SK-N-MC (cell line): ENCODE data around the gene SWAP70.
"Not testable (repeated sequence)": the region's sequence is repeated elsewhere in the genome, so short reads cannot be mapped to it uniquely, and the experiment has no call there.

ENCODE experiments used
- DNase-seq: peaks from one replicate; pipeline ENCODE4 v3.0.0-alpha.2; 2011; ENCODE audit warnings: low read depth, low spot score
- H3K27ac ChIP-seq: fragments of 200-600 bp; sonication (generic); 2 replicates; pipeline ENCODE4 v1.5.1; 2016; ENCODE audit warnings: mixed run types
- H3K36me3 ChIP-seq: fragments of 200-600 bp; sonication (generic); 2 replicates; pipeline ENCODE4 v1.6.1; 2017; ENCODE audit warnings: antibody characterized with exemption, low read length, mixed read lengths; ENCODE audit not compliant: insufficient read depth
- H3K4me3 ChIP-seq: fragments of 200-600 bp; sonication (generic); 2 replicates; pipeline ENCODE4 v1.5.1; 2016
- H3K9ac ChIP-seq: fragments of 200-600 bp; sonication (generic); 2 replicates; pipeline ENCODE4 v1.8.0; 2017; ENCODE audit warnings: mixed run types, mixed read lengths; ENCODE audit not compliant: insufficient read length
- H3K9me3 ChIP-seq: fragments of 200-600 bp; sonication (generic); 2 replicates; pipeline ENCODE4 v1.6.1; 2017; ENCODE audit warnings: low read depth, mild to moderate bottlenecking, antibody characterized with exemption, low read length, moderate library complexity, mixed read lengths
- EZH2 ChIP-seq: fragments of 200-600 bp; sonication (generic); IDR thresholded peaks from one replicate; pipeline ENCODE4 v1.6.1; 2017; ENCODE audit warnings: antibody characterized with exemption
- FOXP2 ChIP-seq: optimal IDR thresholded peaks from 2 replicates; pipeline ENCODE3; 2011; ENCODE audit warnings: mild to moderate bottlenecking, moderate library complexity; ENCODE audit not compliant: insufficient read depth; ENCODE audit errors: extremely low read length, control extremely low read depth
- POLR2AphosphoS5 ChIP-seq: IDR thresholded peaks from 2 replicates; pipeline ENCODE4 v1.6.1; 2012; ENCODE audit warnings: mild to moderate bottlenecking, low read depth, low read length, borderline replicate concordance

SWAP70 gene

GRCh38 chr11:9704620-9705019, 40.7 kb downstream of the SWAP70 start:
- no peaks in the 10 kb centered on the region for H3K36me3 ChIP-seq
- TF ChIP-seq FOXP2 (no peak), POLR2AphosphoS5 (no peak), EZH2 (no peak)
- DNase-seq = no peak

GRCh38 chr11:9705361-9705760, 41.5 kb downstream of the SWAP70 start:
- H3K9ac ChIP-seq, DNase-seq, H3K27ac ChIP-seq, H3K9me3 ChIP-seq, H3K36me3 ChIP-seq, H3K4me3 ChIP-seq: not testable (repeated sequence)

More at GRCh38 chr11:9704620-9705019, 40.7 kb downstream of the SWAP70 start:
- no peak overlapping the region for H3K27ac ChIP-seq
- no peak overlapping the region for H3K4me3 ChIP-seq
- no peaks in the 10 kb centered on the region for H3K9me3 ChIP-seq
- no peak overlapping the region for H3K9ac ChIP-seq

- no peak overlapping the region for H3K27ac ChIP-seq
Measured at GRCh38 chr11:9708544-9708943, 44.7 kb downstream of the SWAP70 start.

GRCh38 chr11:9710223-9710622, 46.3 kb downstream of the SWAP70 start:
- no peak for DNase-seq
- TF ChIP-seq POLR2AphosphoS5 (no peak), FOXP2 (no peak), EZH2 (no peak)
- no peaks in the 10 kb centered on the region for H3K9me3 ChIP-seq
- no peak overlapping the region for H3K27ac ChIP-seq
- H3K9ac ChIP-seq = no peak overlapping the region
- no peaks in the 10 kb centered on the region; the same call in 1 of the 2 replicates for H3K36me3 ChIP-seq
- H3K4me3 ChIP-seq = no peak overlapping the region

More at GRCh38 chr11:9708544-9708943, 44.7 kb downstream of the SWAP70 start:
- no peaks in the 10 kb centered on the region for H3K9me3 ChIP-seq
- H3K36me3 ChIP-seq = no peaks in the 10 kb centered on the region
- H3K4me3 ChIP-seq = no peak overlapping the region
- no peak for TF ChIP-seq POLR2AphosphoS5
- TF ChIP-seq FOXP2 = no peak
- no peak for TF ChIP-seq EZH2
- no peak for DNase-seq
- H3K9ac ChIP-seq = no peak overlapping the region

GRCh38 chr11:9710852-9711251, 47.0 kb downstream of the SWAP70 start:
- TF ChIP-seq EZH2 (no peak), FOXP2 (no peak), POLR2AphosphoS5 (no peak)
- no peaks in the 10 kb centered on the region; the same call in 1 of the 2 replicates for H3K36me3 ChIP-seq
- H3K9ac ChIP-seq = no peak overlapping the region
- no peak overlapping the region for H3K27ac ChIP-seq
- no peaks in the 10 kb centered on the region for H3K9me3 ChIP-seq
- no peak for DNase-seq
- H3K4me3 ChIP-seq = no peak overlapping the region

GRCh38 chr11:9711454-9712307, 47.8 kb downstream of the SWAP70 start:
- H3K36me3 ChIP-seq = no peaks in the 10 kb centered on the region; the same call in 1 of the 2 replicates
- H3K9ac ChIP-seq = no peak overlapping the region
- H3K27ac ChIP-seq = no peak overlapping the region
- no peak overlapping the region for H3K4me3 ChIP-seq
- no peak for TF ChIP-seq FOXP2
- no peak for TF ChIP-seq EZH2
- TF ChIP-seq POLR2AphosphoS5 = no peak
- DNase-seq = no peak
- no peaks in the 10 kb centered on the region for H3K9me3 ChIP-seq

- Histone ChIP-seq H3K36me3 (no peaks in the 10 kb centered on the region; the same call in 1 of the 2 replicates), H3K9me3 (no peaks in the 10 kb centered on the region), H3K4me3 (no peak overlapping the region), H3K9ac (no peak overlapping the region), H3K27ac (no peak overlapping the region)
- DNase-seq = no peak
- TF ChIP-seq FOXP2 (no peak), POLR2AphosphoS5 (no peak), EZH2 (no peak)
Measured at GRCh38 chr11:9714272-9714940, 50.5 kb downstream of the SWAP70 start.

- Histone ChIP-seq H3K9ac (no peak overlapping the region), H3K27ac (no peak overlapping the region), H3K9me3 (no peaks in the 10 kb centered on the region), H3K36me3 (no peaks in the 10 kb centered on the region; the same call in 1 of the 2 replicates), H3K4me3 (no peak overlapping the region)
- no peak for TF ChIP-seq FOXP2
- TF ChIP-seq EZH2 = no peak
- TF ChIP-seq POLR2AphosphoS5 = no peak
- no peak for DNase-seq
Measured at GRCh38 chr11:9716275-9717039, 52.6 kb downstream of the SWAP70 start.
